OCI-LY1 (cell line): Measurements from ENCODE around the gene PRPS1L1.

Source experiments
- CTCF ChIP-seq: fragments of 200-600 bp; sonication (generic), shearing (Covaris generic); IDR thresholded peaks from 2 replicates; pipeline ENCODE4 v1.5.1; 2017; ENCODE audit warnings: mild to moderate bottlenecking, antibody characterized with exemption, low read length, moderate library complexity, mixed read lengths
- EZH2 ChIP-seq: fragments of 200-600 bp; sonication (generic), shearing (Covaris generic); IDR thresholded peaks from 2 replicates; pipeline ENCODE4 v1.8.0; 2017; ENCODE audit warnings: borderline replicate concordance, mixed run types, mild to moderate bottlenecking, antibody characterized with exemption, low read length, moderate library complexity, mixed read lengths

- TF ChIP-seq CTCF, result no peak
- TF ChIP-seq EZH2, result no peak
Measured at GRCh38 chr7:17984288-17984687, 43.4 kb downstream of the PRPS1L1 start.
